Adrenal gland (tissue), 12 donors: ENCODE data around the gene ACAP3. TPM values are rescaled to one million over a fixed set of nuclear protein-coding genes. Genes with fewer than 3 reads are reported as not detected.

ENCODE experiments used
- DNase-seq, 7 donors: peaks; one replicate each; pipeline ENCODE4 v3.0.0-alpha.2; 2019 to 2020
- H3K27ac ChIP-seq, 5 donors: fragments of 200-600 bp; sonication (generic) in 4 of 5; 1 replicate in 3 of 5; 2 replicates in 2 of 5; pipeline versions ENCODE4 v1.5.1 to v1.8.0; 2016 to 2020; ENCODE audit warnings: mild to moderate bottlenecking in 1 of 5
- H3K27me3 ChIP-seq: fragments of 200-600 bp; 2 replicates; pipeline ENCODE4 v1.8.0; 2021
- H3K36me3 ChIP-seq, 2 donors: fragments of 200-600 bp; replicated peaks in 1 of 2; 1 replicate in 1 of 2; 2 replicates in 1 of 2; pipeline versions ENCODE4 v1.5.1 to v1.8.0; 2018 to 2022
- H3K4me1 ChIP-seq, 2 donors: fragments of 200-600 bp; replicated peaks in 1 of 2; 1 replicate in 1 of 2; 2 replicates in 1 of 2; pipeline versions ENCODE4 v1.5.1 to v1.8.0; 2018 to 2021
- H3K4me3 ChIP-seq, 4 donors: fragments of 200-600 bp; sonication (generic) in 3 of 4; one replicate each; pipeline ENCODE4 v1.5.1; 2016 to 2018
- H3K9me3 ChIP-seq, 3 donors: fragments of 200-600 bp; sonication (generic) in 1 of 3; replicated peaks in 1 of 3; 1 replicate in 2 of 3; 2 replicates in 1 of 3; pipeline versions ENCODE4 v1.5.1 to v1.8.0; 2016 to 2021
- POLR2A ChIP-seq, 2 donors: fragments of 450-650 bp; IDR thresholded peaks; one replicate each; pipeline ENCODE4 v1.6.1; 2017; ENCODE audit warnings: antibody characterized with exemption in 2 of 2, mild to moderate bottlenecking in 2 of 2, moderate library complexity in 1 of 2
- WGBS, 4 donors: extraction: QIAGEN DNeasy Blood & Tissue Kit in 2 of 4; methylation state at CpG; one replicate each; pipeline versions ENCODE4 v1.1.5 to v1.1.7; 2013 to 2017; 5-methylcytosine and 5-hydroxymethylcytosine counted together
- intact Hi-C, 2 donors: fragments of 100-400 bp; cut with DNase I; formaldehyde crosslinking; loops; one replicate each; pipeline versions ENCODE4 v1.14.1 to v1.15.0; 2022 to 2023
- polyA plus RNA-seq, 3 donors: library from polyadenylated mRNA; stranded (reverse); fragments of 200-250 nt in 2 of 3; fragments of 350-450 nt in 1 of 3; fragmentation: Illumina TruSeq in 1 of 3; extraction: RNeasy Lipid Tissue Mini Kit (QIAGEN cat#74804) in 1 of 3; gene quantifications; one replicate each; pipeline ENCODE4 v1.2.3, GENCODE V29; 2013 to 2014
- total RNA-seq, 9 donors: library from RNA; depleted of rRNA in 4 of 9; stranded (reverse); fragments of >200 nt in 4 of 9; fragments of 120-200 nt in 1 of 9; fragmentation: NEBNext Ultra II Directional in 1 of 9; extraction: Animal tissue kit (Norgen Biotek cat#: 25700) in 1 of 9; gene quantifications; one replicate each; pipeline versions ENCODE4 v1.1.0 to v1.2.4, GENCODE V29; 2013 to 2023
- TF ChIP-seq, protein P1 (sequence below), 6 experiments: fragments of 450-650 bp in 4 of 6; fragments of 200-600 bp in 2 of 6; sonication (generic) in 1 of 6; IDR thresholded peaks; 1 replicate in 5 of 6; 2 replicates in 1 of 6; pipeline versions ENCODE4 v1.5.1 to v1.8.0; 2016 to 2021; ENCODE audit warnings: antibody characterized with exemption in 6 of 6, mild to moderate bottlenecking in 2 of 6, moderate library complexity in 1 of 6
- donor health status: healthy with polysubstance abuse.
- donor health status: Bipolar disorder and iron deficiency.
- donor health status: DM: yes; HTN: yes; CAD: no.
- donor health status: DM: no; HTN: no; CAD: no.
- donor health status: DM: no; HTN: no; CAD: no.
- donor health status: DM: yes; HTN: yes; CAD: no.

The ACAP3 gene
- total and polyA plus RNA-seq, 12 donors = 5.0 to 385 (median 40.8) TPM

DNA sequence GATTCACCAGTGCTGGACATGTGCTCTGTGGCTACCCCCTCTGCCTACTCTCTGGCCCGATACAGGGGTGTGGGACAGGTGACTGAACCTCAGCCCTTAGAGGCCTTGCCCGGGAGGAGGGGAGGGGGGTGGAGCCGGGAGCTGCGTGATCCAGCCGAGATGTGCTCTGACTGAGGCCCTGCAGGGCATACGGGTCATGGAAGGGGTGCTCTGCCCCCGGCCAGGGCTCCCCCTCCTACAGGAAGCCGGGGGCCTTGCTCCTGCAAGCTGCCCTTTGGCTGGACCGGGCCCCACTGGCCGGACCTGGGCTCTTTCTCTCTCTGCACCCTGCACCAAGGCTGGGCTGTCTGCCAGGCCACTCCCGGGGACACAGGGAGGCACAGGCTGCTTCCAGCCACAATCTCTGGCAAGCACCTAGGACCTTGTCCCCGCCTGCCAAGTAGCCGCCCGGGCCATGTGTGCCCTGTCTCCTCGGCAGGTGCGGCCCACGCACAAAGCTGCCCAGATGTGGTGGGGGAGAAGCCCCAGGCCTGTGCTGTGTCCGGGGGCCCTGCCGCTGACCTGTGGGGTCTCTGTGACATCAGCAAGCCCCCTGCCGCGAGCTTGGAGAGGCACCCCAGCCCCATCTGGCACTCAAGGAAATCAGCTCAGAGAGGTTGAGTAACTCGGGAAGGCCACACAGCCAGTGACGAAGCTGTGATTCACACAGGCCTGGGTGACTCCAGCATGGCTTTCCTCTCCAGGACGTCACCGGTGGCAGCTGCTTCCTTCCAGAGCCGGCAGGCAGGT is 26.0 kb downstream of the ACAP3 start:
- WGBS, 4 donors = 26 to 34% (median 29%) methylated on average over 10 to 26 of the region's 26 CpGs
- peak overlapping the region in 4 of 5 donors; percentile 38 to 88 (median 74) for H3K27ac ChIP-seq

DNA sequence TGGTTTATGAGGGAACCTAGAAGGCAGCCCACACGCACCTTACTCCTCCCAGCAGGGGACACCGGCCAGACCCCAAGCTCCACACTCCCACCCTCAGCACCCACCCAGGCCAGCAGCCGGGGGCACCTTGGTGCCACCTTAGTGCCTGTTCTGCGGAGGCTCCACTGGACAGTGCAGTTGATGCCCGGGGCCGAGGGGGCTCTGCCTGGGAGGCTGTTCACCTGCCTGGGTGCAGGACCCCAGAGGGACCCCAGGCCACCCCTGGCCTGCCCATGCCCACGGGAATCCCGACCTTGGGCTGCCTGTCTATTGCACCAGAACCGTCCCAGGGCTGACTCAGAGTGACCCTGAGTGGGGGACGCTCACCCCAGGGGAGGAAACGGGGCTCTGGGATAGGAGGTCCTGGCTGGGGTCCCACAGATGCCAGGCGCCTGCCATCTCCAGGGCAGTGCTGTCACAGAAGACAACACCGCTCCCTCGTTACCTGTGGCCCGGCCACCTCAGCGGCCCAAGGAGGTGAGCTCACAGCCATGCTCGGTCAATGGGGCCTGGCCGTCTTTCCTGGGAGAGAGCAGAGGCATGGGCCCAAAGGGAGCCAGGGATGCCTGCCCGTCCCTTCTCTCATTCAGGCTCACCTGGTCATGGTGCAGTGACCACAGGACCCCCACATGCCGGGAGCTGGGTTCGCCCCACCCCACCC is 26.8 kb downstream of the ACAP3 start:
- peaks cover 4 to 16% of the 10 kb centered on the region in 2 donors for H3K4me1 ChIP-seq
- intact Hi-C loops = no loop called here

More for the DNA sequence above, 26.0 kb downstream of the ACAP3 start:
- peaks cover 4 to 16% of the 10 kb centered on the region in 2 donors for H3K4me1 ChIP-seq
- peaks cover 18% of the 10 kb centered on the region for H3K27me3 ChIP-seq
- H3K4me3 ChIP-seq = no peak overlapping the region
- no peaks in the 10 kb centered on the region for H3K9me3 ChIP-seq
- TF ChIP-seq, protein P1, sequence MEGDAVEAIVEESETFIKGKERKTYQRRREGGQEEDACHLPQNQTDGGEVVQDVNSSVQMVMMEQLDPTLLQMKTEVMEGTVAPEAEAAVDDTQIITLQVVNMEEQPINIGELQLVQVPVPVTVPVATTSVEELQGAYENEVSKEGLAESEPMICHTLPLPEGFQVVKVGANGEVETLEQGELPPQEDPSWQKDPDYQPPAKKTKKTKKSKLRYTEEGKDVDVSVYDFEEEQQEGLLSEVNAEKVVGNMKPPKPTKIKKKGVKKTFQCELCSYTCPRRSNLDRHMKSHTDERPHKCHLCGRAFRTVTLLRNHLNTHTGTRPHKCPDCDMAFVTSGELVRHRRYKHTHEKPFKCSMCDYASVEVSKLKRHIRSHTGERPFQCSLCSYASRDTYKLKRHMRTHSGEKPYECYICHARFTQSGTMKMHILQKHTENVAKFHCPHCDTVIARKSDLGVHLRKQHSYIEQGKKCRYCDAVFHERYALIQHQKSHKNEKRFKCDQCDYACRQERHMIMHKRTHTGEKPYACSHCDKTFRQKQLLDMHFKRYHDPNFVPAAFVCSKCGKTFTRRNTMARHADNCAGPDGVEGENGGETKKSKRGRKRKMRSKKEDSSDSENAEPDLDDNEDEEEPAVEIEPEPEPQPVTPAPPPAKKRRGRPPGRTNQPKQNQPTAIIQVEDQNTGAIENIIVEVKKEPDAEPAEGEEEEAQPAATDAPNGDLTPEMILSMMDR (IDR thresholded peaks at IDR 0.05) = no peak
- no peak for TF ChIP-seq POLR2A (IDR thresholded peaks at IDR 0.05)
- DNase-seq = peak; percentile 81 to 93 (median 91)
- intact Hi-C loops = no loop called here
- no peaks in the 10 kb centered on the region for H3K36me3 ChIP-seq

DNA sequence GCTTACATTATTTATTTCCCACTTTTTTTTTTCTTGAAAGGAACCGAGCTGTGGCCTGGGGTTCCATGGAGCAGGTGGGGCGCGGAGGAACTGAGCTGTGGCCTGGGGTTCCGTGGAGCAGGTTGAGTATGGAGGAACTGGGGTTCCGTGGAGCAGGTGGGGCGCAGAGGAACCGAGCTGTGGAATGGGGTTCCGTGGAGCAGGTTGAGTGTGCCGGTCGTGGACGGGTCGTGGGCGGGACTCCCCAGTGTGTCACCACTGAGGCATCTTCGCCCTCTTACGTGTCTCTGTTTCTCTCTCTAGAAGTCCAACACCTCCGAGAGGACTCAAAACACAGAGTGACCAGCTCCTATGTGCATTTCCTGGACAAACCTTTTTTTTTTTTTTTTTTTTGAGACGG is 28.7 kb downstream of the ACAP3 start:
- no peaks in the 10 kb centered on the region for H3K27me3 ChIP-seq
- no peaks in the 10 kb centered on the region for H3K9me3 ChIP-seq
- peaks cover 9 to 25% of the 10 kb centered on the region in 2 donors for H3K4me1 ChIP-seq
- H3K27ac ChIP-seq = no peak overlapping the region
- TF ChIP-seq, protein P1 (IDR thresholded peaks at IDR 0.05) = no peak
- TF ChIP-seq POLR2A (IDR thresholded peaks at IDR 0.05) = no peak
- no peaks in the 10 kb centered on the region for H3K36me3 ChIP-seq
- intact Hi-C loops = no loop called here
- H3K4me3 ChIP-seq = no peak overlapping the region
- 92 to 96% (median 93%) methylated on average over 17 of the region's 17 CpGs for WGBS, 4 donors
- DNase-seq = no peak

More for the DNA sequence above, 26.8 kb downstream of the ACAP3 start:
- TF ChIP-seq POLR2A (IDR thresholded peaks at IDR 0.05) = no peak
- TF ChIP-seq, protein P1 (IDR thresholded peaks at IDR 0.05) = no peak
- no peaks in the 10 kb centered on the region for H3K9me3 ChIP-seq
- no peaks in the 10 kb centered on the region for H3K36me3 ChIP-seq
- H3K4me3 ChIP-seq = no peak overlapping the region
- peaks cover 12% of the 10 kb centered on the region for H3K27me3 ChIP-seq
- H3K27ac ChIP-seq = peak overlapping the region in 2 of 5 donors; percentile 82 to 88
- DNase-seq = no peak
- 48 to 72% (median 70%) methylated on average over 6 to 21 of the region's 21 CpGs for WGBS, 4 donors

DNA sequence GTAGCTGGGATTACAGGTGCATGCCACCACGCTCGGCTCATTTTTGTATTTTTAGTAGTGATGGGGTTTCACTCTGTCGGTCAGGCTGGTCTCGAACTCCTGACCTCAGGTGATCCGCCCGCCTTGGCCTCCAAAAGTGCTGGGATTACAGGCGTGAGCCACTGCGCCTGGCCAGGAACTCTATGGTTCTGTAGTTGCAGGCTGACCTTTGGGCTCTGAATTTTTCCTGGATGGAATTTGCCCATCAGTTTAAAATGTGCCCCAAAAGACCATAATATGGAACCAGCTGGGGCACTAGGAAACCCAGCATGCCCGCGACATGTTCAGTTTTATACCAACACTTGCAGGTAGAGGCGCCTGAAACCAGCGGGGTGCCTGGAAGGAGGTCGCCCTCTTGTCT is 29.1 kb downstream of the ACAP3 start:
- Histone ChIP-seq H3K27ac (no peak overlapping the region), H3K27me3 (no peaks in the 10 kb centered on the region), H3K36me3 (no peaks in the 10 kb centered on the region), H3K4me1 (peaks cover 9 to 25% of the 10 kb centered on the region in 2 donors), H3K4me3 (no peak overlapping the region), H3K9me3 (no peaks in the 10 kb centered on the region)
- TF ChIP-seq POLR2A (IDR thresholded peaks at IDR 0.05) = no peak
- TF ChIP-seq, protein P1 (IDR thresholded peaks at IDR 0.05) = no peak
- whole genome bisulfite sequencing, 4 donors = 91 to 98% (median 96%) methylated on average over 13 of the region's 13 CpGs
- intact Hi-C loops = no loop called here
- DNase-seq = no peak
